Measurements from ENCODE around the gene PRKD1. TPM values are rescaled to one million over a fixed set of nuclear protein-coding genes. Genes with fewer than 3 reads are reported as not detected.

PRKD1 gene
- total and polyA plus RNA-seq, 2 donors (not counting 1 experiment from before 2014, with no cell fraction given): 0.03 to 4.3 TPM

GRCh38 chr14:29738056-29738455, 189.6 kb downstream of the PRKD1 start:
- H3K4me3 ChIP-seq (ENCODE audit: control extremely low read depth in 1 of 5, extremely low read depth in 1 of 5, insufficient read depth in 1 of 5, low read depth in 2 of 5, low read length in 4 of 5): no peak overlapping the region
- H4K20me1 ChIP-seq (ENCODE audit: control insufficient read depth, insufficient read depth, low read length, poor library complexity, severe bottlenecking): no peaks in the 10 kb centered on the region
- Mint-ChIP-seq H3K4me1 (peaks cover 8% of the 10 kb centered on the region), H3K9me3 (ENCODE audit: insufficient read depth) (no peaks in the 10 kb centered on the region), H3K27ac (no peak overlapping the region), H3K27me3 (no peaks in the 10 kb centered on the region), H3K4me3 (no peak overlapping the region)
- WGBS (ENCODE audit: insufficient coverage): no CpG with 5 or more reads among the region's 1 CpG
- H2AFZ ChIP-seq (ENCODE audit: insufficient read depth, low read depth, low read length, poor library complexity, severe bottlenecking): no peak overlapping the region
- H3K9ac ChIP-seq (ENCODE audit: low read length): no peak overlapping the region
- no peaks in the 10 kb centered on the region for H3K4me1 ChIP-seq (ENCODE audit: control insufficient read depth in 2 of 2, insufficient read depth in 2 of 2, low read length in 2 of 2)
- H3K27me3 ChIP-seq (replicated peaks in 1 of 4; ENCODE audit: control extremely low read depth in 1 of 4, control insufficient read depth in 3 of 4, insufficient read depth in 4 of 4, low read length in 3 of 4): no peaks in the 10 kb centered on the region
- H3K36me3 ChIP-seq (replicated peaks in 1 of 2; ENCODE audit: control extremely low read depth in 1 of 2, control insufficient read depth in 1 of 2, extremely low read depth in 1 of 2, insufficient read depth in 2 of 2, low read length in 1 of 2): no peaks in the 10 kb centered on the region
- H3K27ac ChIP-seq (ENCODE audit: low read length in 2 of 2): no peak overlapping the region
- no peaks in the 10 kb centered on the region for H3K79me2 ChIP-seq (ENCODE audit: control insufficient read depth, insufficient read depth, low read length)
- TF ChIP-seq CTCF (IDR thresholded peaks at IDR 0.05) (no peak), EZH2 (IDR thresholded peaks at IDR 0.05; ENCODE audit: borderline replicate concordance, insufficient read depth, low read depth, low read length, poor library complexity, severe bottlenecking) (no peak)
- intact Hi-C loops (cut with micrococcal nuclease): no loop called here
- no peak overlapping the region for H3K4me2 ChIP-seq (replicated peaks; ENCODE audit: low read depth, low read length, poor library complexity, severe bottlenecking)
- ATAC-seq (ENCODE audit: low read depth) (no peak), DNase-seq (no peak)
- no peaks in the 10 kb centered on the region for H3K9me3 ChIP-seq (ENCODE audit: control extremely low read depth in 1 of 3, control insufficient read depth in 2 of 3, insufficient read depth in 1 of 3, low read length in 2 of 3)
- CTCF ChIA-PET: no interaction called here
- POLR2A ChIA-PET: no interaction called here

- intact Hi-C loops (cut with micrococcal nuclease): no loop called here
- Mint-ChIP-seq H3K4me3 (no peak overlapping the region), H3K27me3 (no peaks in the 10 kb centered on the region), H3K4me1 (peaks cover 8% of the 10 kb centered on the region), H3K27ac (no peak overlapping the region), H3K9me3 (ENCODE audit: insufficient read depth) (no peaks in the 10 kb centered on the region)
- H3K27ac ChIP-seq (ENCODE audit: low read length in 2 of 2): no peak overlapping the region
- ChIA-PET POLR2A (no interaction called here), CTCF (no interaction called here)
- H3K79me2 ChIP-seq (ENCODE audit: control insufficient read depth, insufficient read depth, low read length): no peaks in the 10 kb centered on the region
- DNase-seq: no peak
- no peak overlapping the region for H3K4me2 ChIP-seq (replicated peaks; ENCODE audit: low read depth, low read length, poor library complexity, severe bottlenecking)
- no peaks in the 10 kb centered on the region for H3K4me1 ChIP-seq (ENCODE audit: control insufficient read depth in 2 of 2, insufficient read depth in 2 of 2, low read length in 2 of 2)
- no peaks in the 10 kb centered on the region for H3K9me3 ChIP-seq (ENCODE audit: control extremely low read depth in 1 of 3, control insufficient read depth in 2 of 3, insufficient read depth in 1 of 3, low read length in 2 of 3)
- no peak for ATAC-seq (ENCODE audit: low read depth)
- no peaks in the 10 kb centered on the region for H3K36me3 ChIP-seq (replicated peaks in 1 of 2; ENCODE audit: control extremely low read depth in 1 of 2, control insufficient read depth in 1 of 2, extremely low read depth in 1 of 2, insufficient read depth in 2 of 2, low read length in 1 of 2)
- no CpG with 5 or more reads among the region's 4 CpGs for WGBS (ENCODE audit: insufficient coverage)
- no peak overlapping the region for H3K4me3 ChIP-seq (ENCODE audit: control extremely low read depth in 1 of 5, extremely low read depth in 1 of 5, insufficient read depth in 1 of 5, low read depth in 2 of 5, low read length in 4 of 5)
- no peaks in the 10 kb centered on the region for H4K20me1 ChIP-seq (ENCODE audit: control insufficient read depth, insufficient read depth, low read length, poor library complexity, severe bottlenecking)
- no peaks in the 10 kb centered on the region for H3K27me3 ChIP-seq (replicated peaks in 1 of 4; ENCODE audit: control extremely low read depth in 1 of 4, control insufficient read depth in 3 of 4, insufficient read depth in 4 of 4, low read length in 3 of 4)
- no peak overlapping the region for H3K9ac ChIP-seq (ENCODE audit: low read length)
- no peak for TF ChIP-seq CTCF (IDR thresholded peaks at IDR 0.05)
- TF ChIP-seq EZH2 (IDR thresholded peaks at IDR 0.05; ENCODE audit: borderline replicate concordance, insufficient read depth, low read depth, low read length, poor library complexity, severe bottlenecking): no peak
- no peak overlapping the region for H2AFZ ChIP-seq (ENCODE audit: insufficient read depth, low read depth, low read length, poor library complexity, severe bottlenecking)
Observed at GRCh38 chr14:29735459-29735858, 192.2 kb downstream of the PRKD1 start.
